Dermis blood vessel endothelial cell (primary cell): Measurements from ENCODE around the gene CD79B. TPM values are rescaled to one million over a fixed set of nuclear protein-coding genes. Genes with fewer than 3 reads are reported as not detected.

Source experiments
- total RNA-seq: library from RNA; depleted of rRNA; stranded (reverse); fragments of >200 nt; gene quantifications from 2 replicates; pipeline ENCODE4 v1.2.3, GENCODE V29; 2014

CD79B gene
- total RNA-seq, 1 donor from 2014 or later = 5.1 TPM

Other genes with a start within 250 kb of the CD79B start
- gene LIMD2, start 232.2 kb downstream of the CD79B start, total RNA-seq = 46.5 and 64.4 TPM in 2 replicates
- gene STRADA, start 190.5 kb downstream of the CD79B start, total RNA-seq = 26.5 and 27.5 TPM in 2 replicates
- 109 and 164 TPM in 2 replicates for gene CCDC47, start 158.7 kb downstream of the CD79B start, total RNA-seq
- 71.6 and 81.5 TPM in 2 replicates for gene DDX42, start 158.2 kb downstream of the CD79B start, total RNA-seq
- 46.6 and 92.0 TPM in 2 replicates for gene PSMC5, start 104.9 kb downstream of the CD79B start, total RNA-seq
- gene FTSJ3, start 104.7 kb downstream of the CD79B start, total RNA-seq = 73.3 and 78.8 TPM in 2 replicates
- 78.8 and 97.8 TPM in 2 replicates for gene SMARCD2, start 89.6 kb downstream of the CD79B start, total RNA-seq
- gene CSH2, start 58.7 kb downstream of the CD79B start, total RNA-seq = not detected in 2 replicates
- gene GH2, start 50.4 kb downstream of the CD79B start, total RNA-seq = not detected in 2 replicates
- gene CSH1, start 35.8 kb downstream of the CD79B start, total RNA-seq = not detected in 2 replicates
- not detected in 2 replicates for gene CSHL1, start 21.1 kb downstream of the CD79B start, total RNA-seq
- not detected in 2 replicates for gene GH1, start 13.5 kb downstream of the CD79B start, total RNA-seq
- 0.09 and 0.17 TPM in 2 replicates for gene SCN4A, start 40.6 kb upstream of the CD79B start, total RNA-seq
- gene PRR29, start 66.0 kb upstream of the CD79B start, total RNA-seq = 0.42 and 0.85 TPM in 2 replicates
- 443 and 748 TPM in 2 replicates for gene ICAM2, start 88.3 kb upstream of the CD79B start, total RNA-seq
- gene ERN1, start 197.8 kb upstream of the CD79B start, total RNA-seq = 17.5 and 20.4 TPM in 2 replicates